Dendritic cell treated with granulocyte-macrophage colony-stimulating factor and Interleukin-4, amounts not matched to agents 40 ng/mL and 50 ng/mL, for 4 days (primary cell): ENCODE measurements around the gene GNAI2.

ENCODE experiments used
- H3K27ac Mint-ChIP-seq: one replicate; pipeline ENCODE4 v1.8.0; 2022; ENCODE audit warnings: mild to moderate bottlenecking, mixed read lengths
- H3K27me3 Mint-ChIP-seq: one replicate; pipeline ENCODE4 v1.8.0; 2022; ENCODE audit warnings: mild to moderate bottlenecking, mixed read lengths
- H3K36me3 Mint-ChIP-seq: one replicate; pipeline ENCODE4 v1.8.0; 2022; ENCODE audit warnings: low read depth, mixed read lengths
- H3K4me1 Mint-ChIP-seq: one replicate; pipeline ENCODE4 v1.8.0; 2022; ENCODE audit warnings: low read depth, mixed read lengths
- H3K4me3 Mint-ChIP-seq: one replicate; pipeline ENCODE4 v1.8.0; 2022; ENCODE audit warnings: mild to moderate bottlenecking, moderate library complexity, mixed read lengths
- H3K9me3 Mint-ChIP-seq: one replicate; pipeline ENCODE4 v1.8.0; 2022; ENCODE audit warnings: mixed read lengths
- intact Hi-C: fragments of 100-400 bp; cut with micrococcal nuclease; formaldehyde crosslinking; loops from one replicate; pipeline ENCODE4 v1.15.0; 2022

GNAI2 gene

GRCh38 chr3:50297384-50297775 is 61.4 kb downstream of the GNAI2 start:
- Mint-ChIP-seq H3K4me3 (no peak overlapping the region), H3K9me3 (no peaks in the 10 kb centered on the region), H3K27ac (peak overlapping the region; percentile 96), H3K4me1 (peaks cover 37% of the 10 kb centered on the region), H3K36me3 (peaks cover 19% of the 10 kb centered on the region), H3K27me3 (no peaks in the 10 kb centered on the region)
- intact Hi-C loops, result no loop called here

GRCh38 chr3:50297896-50298725 is 62.1 kb downstream of the GNAI2 start:
- Mint-ChIP-seq H3K27me3 (no peaks in the 10 kb centered on the region), H3K4me1 (peaks cover 37% of the 10 kb centered on the region), H3K9me3 (no peaks in the 10 kb centered on the region), H3K36me3 (peaks cover 19% of the 10 kb centered on the region), H3K4me3 (peak overlapping the region; percentile 86), H3K27ac (peak overlapping the region; percentile 96)
- intact Hi-C loops, result no loop called here

GRCh38 chr3:50298836-50299637 is 63.0 kb downstream of the GNAI2 start, which contains the start of the genes HYAL3 and NAA80:
Gene HYAL3 (minus strand): TSS chr3:50299405. CDS start chr3:50295602, 3,803 bp downstream.
Gene NAA80 (minus strand): TSS chr3:50299405. CDS start chr3:50297463, 1,942 bp downstream.
- no peaks in the 10 kb centered on the region for H3K9me3 Mint-ChIP-seq
- peak within 1 kb of the TSS; percentile 86 for H3K4me3 Mint-ChIP-seq
- intact Hi-C loops, result loop anchor here (1.0 kb wide), 1 partner anchor 22 kb away; no protein-coding TSS in a partner anchor
- peaks cover 41% of the 10 kb centered on the region for H3K4me1 Mint-ChIP-seq
- H3K36me3 Mint-ChIP-seq, result peaks cover 19% of the 10 kb centered on the region
- peak within 1 kb of the TSS; percentile 96 for H3K27ac Mint-ChIP-seq
- no peaks in the 10 kb centered on the region for H3K27me3 Mint-ChIP-seq

- no peaks in the 10 kb centered on the region for H3K27me3 Mint-ChIP-seq
- peaks cover 41% of the 10 kb centered on the region for H3K4me1 Mint-ChIP-seq
- peak overlapping the region; percentile 86 for H3K4me3 Mint-ChIP-seq
- intact Hi-C loops, result loop anchor here (1.0 kb wide), 1 partner anchor 22 kb away; no protein-coding TSS in a partner anchor
- H3K36me3 Mint-ChIP-seq, result peaks cover 19% of the 10 kb centered on the region
- H3K27ac Mint-ChIP-seq, result peak overlapping the region; percentile 96
- no peaks in the 10 kb centered on the region for H3K9me3 Mint-ChIP-seq
Observed at GRCh38 chr3:50299638-50299928, 63.6 kb downstream of the GNAI2 start.

GRCh38 chr3:50299929-50300680 is 64.1 kb downstream of the GNAI2 start:
- Mint-ChIP-seq H3K27me3 (no peaks in the 10 kb centered on the region), H3K4me1 (peaks cover 41% of the 10 kb centered on the region), H3K27ac (peak overlapping the region; percentile 96), H3K4me3 (peak overlapping the region; percentile 86), H3K36me3 (peaks cover 19% of the 10 kb centered on the region), H3K9me3 (no peaks in the 10 kb centered on the region)
- intact Hi-C loops, result loop anchor here (1.0 kb wide), 1 partner anchor 21 kb away; no protein-coding TSS in a partner anchor

GRCh38 chr3:50300681-50301254 is 64.8 kb downstream of the GNAI2 start:
- Mint-ChIP-seq H3K4me1 (peaks cover 41% of the 10 kb centered on the region), H3K27ac (peak overlapping the region; percentile 96), H3K4me3 (peak overlapping the region; percentile 86), H3K9me3 (no peaks in the 10 kb centered on the region), H3K27me3 (no peaks in the 10 kb centered on the region), H3K36me3 (peaks cover 19% of the 10 kb centered on the region)
- intact Hi-C loops, result no loop called here

- intact Hi-C loops, result no loop called here
- Mint-ChIP-seq H3K27ac (peak overlapping the region; percentile 62), H3K4me1 (peaks cover 41% of the 10 kb centered on the region), H3K27me3 (no peaks in the 10 kb centered on the region), H3K9me3 (no peaks in the 10 kb centered on the region), H3K36me3 (peaks cover 9% of the 10 kb centered on the region), H3K4me3 (no peak overlapping the region)
Observed at GRCh38 chr3:50302095-50303012, 66.3 kb downstream of the GNAI2 start.

GRCh38 chr3:50303013-50303815 is 67.2 kb downstream of the GNAI2 start, which contains the start of gene HYAL1:
Gene HYAL1 (minus strand): TSS chr3:50303574. CDS start chr3:50302956, 618 bp downstream.
- Mint-ChIP-seq H3K9me3 (no peaks in the 10 kb centered on the region), H3K4me3 (no peak within 1 kb of the TSS), H3K27ac (peak within 1 kb of the TSS; percentile 62), H3K36me3 (peaks cover 7% of the 10 kb centered on the region), H3K27me3 (no peaks in the 10 kb centered on the region), H3K4me1 (peaks cover 32% of the 10 kb centered on the region)
- intact Hi-C loops, result no loop called here

GRCh38 chr3:50304601-50305000 is 68.6 kb downstream of the GNAI2 start:
- Mint-ChIP-seq H3K4me1 (peaks cover 30% of the 10 kb centered on the region), H3K27me3 (no peaks in the 10 kb centered on the region), H3K27ac (no peak overlapping the region)

More at GRCh38 chr3:50304601-50305000, 68.6 kb downstream of the GNAI2 start:
- intact Hi-C loops, result no loop called here
- H3K4me3 Mint-ChIP-seq, result no peak overlapping the region
- peaks cover 2% of the 10 kb centered on the region for H3K36me3 Mint-ChIP-seq
- H3K9me3 Mint-ChIP-seq, result no peaks in the 10 kb centered on the region
